Measurements from ENCODE around the gene GIMAP5.

The GIMAP5 gene

DNA sequence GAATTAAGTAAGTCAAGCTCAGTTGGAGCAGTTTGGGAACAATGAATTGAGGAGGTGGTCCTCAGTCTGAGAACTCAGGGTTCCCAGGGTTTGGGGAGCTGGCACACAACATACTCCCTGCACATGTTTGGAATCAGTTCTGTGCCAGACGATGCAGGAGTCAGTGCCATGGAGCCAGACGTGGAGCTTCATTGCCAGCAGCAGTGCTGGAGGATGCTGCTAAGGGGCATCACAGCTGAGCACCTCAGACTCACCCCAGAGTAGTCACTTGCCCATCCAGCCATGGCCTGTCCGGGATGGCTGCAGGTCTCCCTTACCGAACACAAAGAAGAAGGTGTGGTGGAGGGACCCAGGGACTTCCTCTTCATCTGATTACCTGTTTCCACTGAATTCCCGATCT lies 7.9 kb downstream of the GIMAP5 start:
- H3K4me1 ChIP-seq = no peaks in the 10 kb centered on the region
- H3K9me3 ChIP-seq = no peaks in the 10 kb centered on the region
- H3K36me3 ChIP-seq = no peaks in the 10 kb centered on the region
- H3K4me3 ChIP-seq (ENCODE audit: low read depth, low read length) = no peak overlapping the region
- DNase-seq = no peak
- H3K27me3 ChIP-seq = peaks cover 52% of the 10 kb centered on the region
- TF ChIP-seq CTCF (IDR thresholded peaks at IDR 0.05; ENCODE audit: low read depth, low read length) = no peak

GRCh38 chr7:150745876-150746275 lies 8.7 kb downstream of the GIMAP5 start:
- H3K27me3 ChIP-seq = peaks cover 46% of the 10 kb centered on the region
- no peaks in the 10 kb centered on the region for H3K36me3 ChIP-seq
- no peak for DNase-seq
- no peak for TF ChIP-seq CTCF (IDR thresholded peaks at IDR 0.05; ENCODE audit: low read depth, low read length)
- H3K4me3 ChIP-seq (ENCODE audit: low read depth, low read length) = no peak overlapping the region
- no peaks in the 10 kb centered on the region for H3K4me1 ChIP-seq
- H3K9me3 ChIP-seq = no peaks in the 10 kb centered on the region

GRCh38 chr7:150746921-150747320 lies 9.7 kb downstream of the GIMAP5 start:
- Histone ChIP-seq H3K4me3 (ENCODE audit: low read depth, low read length) (no peak overlapping the region), H3K4me1 (no peaks in the 10 kb centered on the region), H3K9me3 (no peaks in the 10 kb centered on the region), H3K27me3 (peaks cover 39% of the 10 kb centered on the region), H3K36me3 (no peaks in the 10 kb centered on the region)
- no peak for TF ChIP-seq CTCF (IDR thresholded peaks at IDR 0.05; ENCODE audit: low read depth, low read length)
- no peak for DNase-seq

DNA sequence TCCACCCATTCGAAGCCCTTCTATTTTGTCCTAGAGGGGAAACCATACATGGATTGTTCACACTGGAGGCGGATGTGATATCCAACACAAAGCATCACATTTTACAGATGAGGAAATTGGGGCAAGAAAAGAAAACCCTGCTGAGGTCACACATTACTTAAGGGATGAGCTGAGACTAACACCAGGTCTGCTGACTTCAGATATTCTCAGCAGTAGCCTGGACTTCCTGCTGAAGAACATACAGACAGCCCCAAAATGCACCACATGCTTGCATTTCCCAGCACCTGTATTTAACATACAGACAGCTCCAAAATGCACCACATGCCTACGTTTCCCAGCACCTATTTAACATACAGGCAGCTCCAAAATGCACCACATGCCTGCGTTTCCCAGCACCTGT lies 11.2 kb downstream of the GIMAP5 start:
- Histone ChIP-seq H3K4me1 (no peaks in the 10 kb centered on the region), H3K27me3 (peaks cover 25% of the 10 kb centered on the region), H3K36me3 (no peaks in the 10 kb centered on the region), H3K4me3 (ENCODE audit: low read depth, low read length) (no peak overlapping the region), H3K9me3 (no peaks in the 10 kb centered on the region)
- no peak for TF ChIP-seq CTCF (IDR thresholded peaks at IDR 0.05; ENCODE audit: low read depth, low read length)
- DNase-seq = no peak

DNA sequence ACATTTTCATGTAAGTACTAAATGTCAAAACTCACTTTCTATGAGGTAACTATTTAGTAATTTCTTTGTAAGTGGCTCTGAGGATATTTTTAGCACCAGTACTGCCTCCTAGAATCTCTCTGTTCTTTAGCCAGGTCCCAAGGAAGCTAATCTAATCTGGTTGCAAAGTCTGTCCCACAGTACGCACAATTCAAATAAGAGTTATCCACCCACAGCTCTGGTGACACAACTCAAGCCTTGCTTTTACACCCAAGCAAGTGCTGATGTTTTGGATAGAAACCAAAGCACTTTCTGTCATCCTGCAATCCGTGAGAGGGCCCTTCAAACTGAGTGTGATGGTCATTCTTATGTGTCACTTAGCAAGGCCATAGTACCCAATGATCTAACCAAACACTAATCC lies 14.5 kb downstream of the GIMAP5 start:
- Histone ChIP-seq H3K27me3 (peaks cover 12% of the 10 kb centered on the region), H3K36me3 (no peaks in the 10 kb centered on the region), H3K4me3 (ENCODE audit: low read depth, low read length) (no peak overlapping the region), H3K9me3 (no peaks in the 10 kb centered on the region), H3K4me1 (no peaks in the 10 kb centered on the region)
- no peak for DNase-seq
- TF ChIP-seq CTCF (IDR thresholded peaks at IDR 0.05; ENCODE audit: low read depth, low read length) = no peak

DNA sequence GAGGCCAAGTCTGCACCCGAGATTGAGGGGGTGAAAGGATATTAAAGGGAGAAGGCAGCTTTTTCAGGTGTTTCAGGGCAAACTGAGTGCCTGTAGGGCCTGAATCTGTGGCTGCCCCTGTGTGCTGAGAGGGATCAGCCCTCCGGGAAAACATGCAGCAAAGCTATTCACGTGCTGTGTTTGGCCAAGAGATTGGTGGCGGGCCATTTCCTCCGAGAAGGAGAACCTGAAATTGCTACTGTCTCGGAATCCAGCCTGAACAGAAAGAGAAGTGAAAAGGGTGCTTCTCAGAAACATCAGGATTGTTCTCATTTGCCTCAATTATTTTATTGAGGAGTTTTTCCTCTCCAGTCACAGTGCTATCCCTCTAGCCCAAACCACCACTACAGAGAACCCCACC lies 16.0 kb downstream of the GIMAP5 start:
- no peaks in the 10 kb centered on the region for H3K4me1 ChIP-seq

More for the DNA sequence above, 16.0 kb downstream of the GIMAP5 start:
- peaks cover 12% of the 10 kb centered on the region; the same call in 1 of the 2 replicates for H3K27me3 ChIP-seq
- H3K9me3 ChIP-seq = no peaks in the 10 kb centered on the region
- TF ChIP-seq CTCF (IDR thresholded peaks at IDR 0.05; ENCODE audit: low read depth, low read length) = no peak
- DNase-seq = no peak
- H3K4me3 ChIP-seq (ENCODE audit: low read depth, low read length) = no peak overlapping the region
- H3K36me3 ChIP-seq = no peaks in the 10 kb centered on the region
